GM19023 (cell line): ENCODE measurements around the gene TP53I11.

Experiments
- ATAC-seq: cut with Tn5 transposase; IDR thresholded peaks from one replicate; pipeline ENCODE4 v1.9.1; 2021; ENCODE audit warnings: mild to moderate bottlenecking, moderate library complexity; ENCODE audit not compliant: unreplicated experiment

TP53I11 gene

GRCh38 chr11:44957776-44958564 lies 7.3 kb upstream of the TP53I11 start:
- no peak for ATAC-seq

- ATAC-seq: no peak
Observed at GRCh38 chr11:44957040-44957515, 6.4 kb upstream of the TP53I11 start.

GRCh38 chr11:44955015-44955738 lies 4.5 kb upstream of the TP53I11 start:
- no peak for ATAC-seq

GRCh38 chr11:44954051-44954906 lies 3.6 kb upstream of the TP53I11 start:
- ATAC-seq: no peak

GRCh38 chr11:44952500-44953260 lies 2.0 kb upstream of the TP53I11 start:
- no peak for ATAC-seq

GRCh38 chr11:44952082-44952481 lies 1.4 kb upstream of the TP53I11 start:
- ATAC-seq: no peak

- no peak for ATAC-seq
Observed at GRCh38 chr11:44950031-44950624, 555 bp downstream of the TP53I11 start.

GRCh38 chr11:44949160-44950030 lies 1.3 kb downstream of the TP53I11 start:
- no peak for ATAC-seq

- ATAC-seq: no peak
Observed at GRCh38 chr11:44948155-44948554, 2.5 kb downstream of the TP53I11 start.

- ATAC-seq: no peak
Observed at GRCh38 chr11:44947114-44947513, 3.6 kb downstream of the TP53I11 start.

- no peak for ATAC-seq
Observed at GRCh38 chr11:44946263-44946662, 4.4 kb downstream of the TP53I11 start.

GRCh38 chr11:44945666-44946065 lies 5.0 kb downstream of the TP53I11 start:
- ATAC-seq: no peak

GRCh38 chr11:44944853-44945235 lies 5.8 kb downstream of the TP53I11 start:
- ATAC-seq: no peak

- ATAC-seq: no peak
Observed at GRCh38 chr11:44944181-44944852, 6.4 kb downstream of the TP53I11 start.

- no peak for ATAC-seq
Observed at GRCh38 chr11:44943696-44944095, 7.0 kb downstream of the TP53I11 start.

GRCh38 chr11:44943118-44943517 lies 7.6 kb downstream of the TP53I11 start:
- no peak for ATAC-seq

- ATAC-seq: no peak
Observed at GRCh38 chr11:44942029-44942955, 8.4 kb downstream of the TP53I11 start.
